GM18502 (cell line): Measurements from ENCODE around the gene TP53BP2.

Source experiments
- ATAC-seq: cut with Tn5 transposase; IDR thresholded peaks from one replicate; pipeline ENCODE4 v1.9.1; 2021; ENCODE audit warnings: mild to moderate bottlenecking; ENCODE audit not compliant: unreplicated experiment, poor library complexity

Gene TP53BP2

DNA sequence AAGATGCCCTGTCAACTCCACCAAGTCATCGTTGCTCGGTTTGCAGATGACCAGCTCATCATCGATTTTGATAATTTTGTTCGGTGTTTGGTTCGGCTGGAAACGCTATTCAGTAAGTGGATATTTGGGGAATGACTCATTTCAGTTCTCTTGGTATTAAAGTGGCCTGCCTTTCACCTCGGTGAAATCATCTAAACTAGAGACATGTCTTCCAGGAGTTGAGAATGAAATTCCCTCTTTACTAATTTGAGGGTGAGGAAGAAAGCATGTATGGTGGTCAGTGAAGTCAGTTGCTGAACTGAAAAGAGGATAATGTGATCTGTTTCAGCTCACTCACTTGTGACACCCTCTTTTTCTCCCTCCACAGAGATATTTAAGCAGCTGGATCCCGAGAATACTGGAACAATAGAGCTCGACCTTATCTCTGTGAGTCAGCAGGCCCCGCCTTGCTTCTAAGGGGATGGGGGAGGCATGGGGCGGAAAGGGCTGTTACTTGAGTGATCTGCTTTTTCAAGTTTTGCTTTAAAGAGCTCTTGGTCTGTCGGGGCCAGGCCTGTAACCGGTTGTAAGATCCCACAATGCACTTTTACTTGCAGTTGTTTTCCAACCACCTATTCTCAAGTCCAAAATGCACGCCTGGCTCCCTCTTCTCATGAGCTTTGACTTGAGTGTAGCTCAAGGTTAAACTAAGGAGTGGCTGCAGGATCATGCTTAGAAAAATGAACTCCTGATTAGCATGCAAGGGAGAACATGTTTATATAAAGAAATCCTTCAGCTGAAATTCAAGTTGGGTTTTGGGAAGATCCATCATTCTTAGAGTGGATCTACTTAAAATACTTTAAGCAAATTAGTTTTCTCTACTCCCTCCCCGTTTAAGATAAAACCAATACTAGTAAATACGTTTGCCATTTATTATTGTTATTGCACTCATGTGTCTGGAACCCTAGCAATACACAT, 73.7 kb downstream of the TP53BP2 start:
- peak; percentile 60 for ATAC-seq

DNA sequence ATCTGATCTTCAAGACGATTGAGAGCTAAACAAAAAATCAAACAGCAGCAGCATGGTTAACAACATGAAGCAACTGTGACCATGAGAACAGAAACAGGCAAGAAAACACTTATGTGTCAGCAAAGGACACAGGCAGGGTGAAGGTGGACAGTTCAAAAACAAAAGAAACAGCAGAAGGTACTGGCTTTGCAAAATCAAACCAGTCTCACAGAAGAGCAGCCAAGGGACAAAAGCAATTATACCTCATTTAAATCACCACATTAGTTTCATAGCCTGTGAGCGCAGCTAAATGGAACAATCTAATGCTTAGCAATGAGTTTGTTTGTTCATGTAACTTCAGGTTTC, 74.3 kb downstream of the TP53BP2 start:
- peak; percentile 58 for ATAC-seq

DNA sequence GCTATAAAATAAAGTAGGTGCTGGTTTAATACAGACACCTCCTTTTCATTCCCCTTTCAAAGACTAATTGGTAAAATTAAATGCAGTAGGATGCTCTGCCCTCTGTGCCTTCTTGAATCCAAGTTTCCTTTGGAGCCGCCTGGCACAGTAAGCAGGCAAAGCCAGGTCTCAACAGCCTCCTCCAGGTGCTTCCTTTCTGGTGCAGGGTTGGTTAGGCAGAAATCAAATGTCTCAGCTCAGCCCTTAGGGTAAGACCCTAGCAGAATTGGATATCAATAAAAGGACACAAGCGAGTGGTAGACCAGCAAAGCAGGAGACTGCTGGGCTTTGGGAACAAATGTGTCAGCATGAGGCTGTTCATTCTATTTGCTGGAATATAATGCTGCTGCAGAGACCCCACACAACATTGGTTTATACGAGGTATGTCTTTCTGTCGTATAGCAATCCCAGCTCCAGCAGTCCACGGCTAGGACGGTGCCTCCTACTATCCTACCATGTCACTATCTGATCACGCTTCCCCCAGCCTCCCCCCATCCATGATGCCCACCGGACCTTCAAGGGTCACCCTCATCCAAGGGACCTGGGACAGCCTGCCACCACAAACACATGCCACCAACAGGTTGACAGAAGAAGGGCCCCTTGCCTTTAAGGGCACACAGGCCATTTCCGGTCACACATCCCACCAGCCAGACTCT, 75.0 kb downstream of the TP53BP2 start:
- no peak for ATAC-seq

DNA sequence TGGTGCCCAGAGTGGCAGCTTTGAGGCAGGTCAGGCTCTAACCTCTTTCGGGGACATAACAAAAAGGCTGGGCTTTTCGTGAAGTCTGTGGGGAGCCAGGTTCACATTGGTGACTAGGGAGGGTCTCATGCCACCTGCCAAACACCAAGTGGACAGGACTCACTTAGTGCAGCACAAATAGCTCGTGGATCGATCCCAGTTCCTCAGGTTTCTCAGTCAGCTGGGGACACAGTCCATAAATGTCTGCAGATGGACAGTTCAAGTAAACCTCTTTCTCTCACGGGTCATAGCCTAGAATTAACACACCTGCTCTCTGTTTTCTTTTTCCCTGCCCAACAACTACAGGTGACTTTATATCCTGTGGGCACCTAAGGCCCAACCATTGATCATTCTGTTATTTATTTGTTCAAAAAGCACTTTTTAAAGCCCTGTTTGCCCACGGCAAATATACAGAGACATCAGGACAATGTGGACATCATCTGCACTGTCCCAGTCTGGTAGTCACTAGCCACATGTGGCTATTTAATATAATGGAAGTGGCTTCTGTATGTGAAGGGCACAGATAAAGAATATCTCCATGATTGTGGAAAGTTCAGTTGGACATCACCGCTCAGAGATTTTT, 79.9 kb downstream of the TP53BP2 start:
- ATAC-seq: no peak

DNA sequence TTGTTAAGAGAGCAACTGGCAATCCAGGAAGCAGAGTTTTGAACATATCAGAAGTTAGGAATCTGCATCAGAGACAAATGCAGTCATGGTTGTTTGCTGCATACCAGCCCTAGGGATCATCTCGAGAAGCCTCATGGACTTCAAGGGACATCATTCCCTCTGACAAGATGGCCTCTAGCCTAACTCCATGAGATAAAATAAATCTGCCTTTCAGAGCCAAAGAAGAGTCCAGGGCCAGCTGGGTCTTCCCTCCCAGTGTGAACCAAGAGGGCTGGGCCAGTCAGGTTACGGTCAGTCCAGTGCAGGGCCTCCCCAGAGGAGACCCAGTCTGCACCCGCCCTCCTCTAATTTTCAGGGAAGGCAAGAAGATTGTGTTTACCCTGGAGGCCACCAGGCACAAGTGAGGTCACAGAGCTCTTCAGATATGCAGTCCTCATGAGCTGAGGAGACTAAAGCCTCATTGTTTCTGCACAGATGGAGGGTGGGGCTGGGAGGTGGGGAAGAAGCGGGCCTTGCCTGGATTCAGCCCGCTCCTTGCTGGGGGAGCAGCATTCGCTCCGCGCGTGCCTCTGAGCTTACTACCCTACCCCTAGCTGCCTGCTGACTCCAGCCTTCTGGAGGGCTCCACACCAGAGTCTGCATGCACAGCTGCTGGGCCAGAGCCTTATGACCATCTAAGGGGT, 80.6 kb downstream of the TP53BP2 start:
- no peak for ATAC-seq

DNA sequence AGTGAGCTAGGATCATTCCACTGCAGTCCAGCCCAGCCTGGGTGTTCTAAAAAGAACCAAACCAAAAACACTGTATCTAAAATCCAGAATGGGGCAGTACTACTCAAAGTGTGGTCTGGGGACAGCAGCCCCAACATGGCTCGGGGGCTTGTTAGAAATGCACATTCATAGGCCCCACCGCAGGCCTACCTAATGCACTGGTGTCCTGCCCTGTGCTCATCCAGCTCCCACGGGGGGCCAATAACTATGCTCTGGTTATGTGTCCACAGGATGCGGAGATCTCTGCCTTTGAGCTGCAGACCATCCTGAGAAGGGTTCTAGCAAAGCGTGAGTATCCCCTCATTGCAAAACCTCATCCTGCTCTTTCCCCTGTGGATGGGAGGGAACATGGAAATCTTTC, 81.9 kb downstream of the TP53BP2 start:
- no peak for ATAC-seq

DNA sequence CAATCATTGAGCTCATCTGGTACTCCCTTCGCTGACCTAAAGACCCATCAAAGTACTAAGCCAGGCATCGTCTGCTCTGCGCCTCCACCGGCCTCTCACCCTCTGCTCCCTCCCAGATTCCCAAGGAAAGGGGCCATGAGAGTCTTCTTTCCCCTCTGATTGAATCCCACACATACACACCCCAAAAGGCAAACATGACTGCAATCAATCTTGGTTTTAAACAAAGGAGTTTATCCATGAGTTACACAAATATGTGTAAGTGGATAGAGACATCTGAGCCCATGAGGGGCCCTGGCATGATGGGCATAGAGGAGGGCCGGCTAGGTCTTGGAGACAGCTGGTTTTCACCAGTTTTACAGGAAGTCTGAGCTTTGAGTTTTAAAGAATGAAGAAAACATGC, 82.5 kb downstream of the TP53BP2 start:
- ATAC-seq: no peak

DNA sequence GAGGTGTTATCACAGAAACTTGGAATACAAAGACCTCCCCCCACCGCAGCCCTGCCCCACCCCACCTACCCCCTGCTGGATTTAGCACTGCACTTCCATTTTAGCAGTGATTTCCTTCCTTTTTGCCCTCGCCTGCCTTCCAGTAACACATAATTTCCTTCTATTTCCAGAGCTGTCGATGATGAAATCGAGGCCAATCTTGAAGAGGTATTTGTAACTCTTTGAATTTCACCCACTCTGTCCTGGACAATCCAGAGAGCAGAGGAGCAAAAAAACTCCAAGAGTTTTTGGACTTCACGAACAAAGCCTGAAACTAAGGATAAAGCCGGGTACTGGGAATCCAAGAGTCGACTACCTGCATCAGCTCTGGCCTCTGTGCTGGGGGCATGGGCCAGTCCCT, 84.3 kb downstream of the TP53BP2 start:
- no peak for ATAC-seq

DNA sequence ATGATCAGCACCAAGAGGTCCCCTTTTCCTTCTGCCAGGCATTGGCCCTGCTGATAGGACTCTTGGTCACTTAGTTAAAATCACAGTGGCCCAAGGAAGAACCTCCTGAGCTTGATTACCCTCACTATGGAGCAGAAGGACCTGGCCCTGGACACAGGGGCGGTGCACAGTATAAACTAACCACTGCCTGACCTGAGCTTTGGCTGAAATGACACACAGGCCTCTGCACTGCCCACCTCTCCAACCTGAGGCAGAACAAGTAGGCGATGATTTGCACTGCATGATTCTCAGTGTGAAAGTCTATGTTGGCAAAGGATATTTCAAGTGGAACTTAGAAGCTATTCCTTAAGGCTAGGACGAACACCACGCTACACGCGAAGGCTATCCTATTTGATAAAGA, 84.9 kb downstream of the TP53BP2 start:
- no peak for ATAC-seq

DNA sequence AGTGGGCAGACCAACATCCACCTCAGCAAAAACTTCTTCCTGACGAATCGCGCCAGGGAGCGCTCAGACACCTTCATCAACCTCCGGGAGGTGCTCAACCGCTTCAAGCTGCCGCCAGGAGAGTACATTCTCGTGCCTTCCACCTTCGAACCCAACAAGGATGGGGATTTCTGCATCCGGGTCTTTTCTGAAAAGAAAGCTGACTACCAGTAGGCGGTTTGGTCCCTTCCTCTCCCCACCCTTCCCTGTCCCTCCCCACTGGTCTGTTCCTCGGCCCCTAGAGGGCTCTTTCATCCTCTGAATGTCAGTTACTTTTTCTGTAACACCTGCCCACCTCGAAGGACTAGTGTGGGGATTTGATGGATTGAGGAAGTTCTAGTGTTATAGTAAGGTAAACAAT, 86.5 kb downstream of the TP53BP2 start:
- ATAC-seq: no peak

DNA sequence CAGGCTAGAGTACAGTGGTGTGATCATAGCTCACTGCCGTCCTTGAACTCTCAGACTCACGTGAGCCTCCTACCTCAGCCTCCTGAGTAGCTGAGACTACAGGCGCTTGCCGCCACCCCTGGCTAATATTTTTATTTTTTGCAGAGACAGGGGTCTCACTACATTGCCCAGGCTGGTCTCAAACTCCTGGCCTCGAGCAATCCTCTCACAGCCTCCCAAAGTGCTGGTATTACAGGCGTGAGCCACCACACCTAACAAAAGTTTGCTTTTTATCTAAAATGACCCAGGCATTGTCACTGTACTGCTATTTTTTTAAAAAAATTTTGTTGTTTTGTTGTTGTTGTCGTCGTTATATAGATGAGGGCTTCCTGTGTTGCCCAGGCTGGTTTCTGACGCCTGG, 87.0 kb downstream of the TP53BP2 start:
- no peak for ATAC-seq

DNA sequence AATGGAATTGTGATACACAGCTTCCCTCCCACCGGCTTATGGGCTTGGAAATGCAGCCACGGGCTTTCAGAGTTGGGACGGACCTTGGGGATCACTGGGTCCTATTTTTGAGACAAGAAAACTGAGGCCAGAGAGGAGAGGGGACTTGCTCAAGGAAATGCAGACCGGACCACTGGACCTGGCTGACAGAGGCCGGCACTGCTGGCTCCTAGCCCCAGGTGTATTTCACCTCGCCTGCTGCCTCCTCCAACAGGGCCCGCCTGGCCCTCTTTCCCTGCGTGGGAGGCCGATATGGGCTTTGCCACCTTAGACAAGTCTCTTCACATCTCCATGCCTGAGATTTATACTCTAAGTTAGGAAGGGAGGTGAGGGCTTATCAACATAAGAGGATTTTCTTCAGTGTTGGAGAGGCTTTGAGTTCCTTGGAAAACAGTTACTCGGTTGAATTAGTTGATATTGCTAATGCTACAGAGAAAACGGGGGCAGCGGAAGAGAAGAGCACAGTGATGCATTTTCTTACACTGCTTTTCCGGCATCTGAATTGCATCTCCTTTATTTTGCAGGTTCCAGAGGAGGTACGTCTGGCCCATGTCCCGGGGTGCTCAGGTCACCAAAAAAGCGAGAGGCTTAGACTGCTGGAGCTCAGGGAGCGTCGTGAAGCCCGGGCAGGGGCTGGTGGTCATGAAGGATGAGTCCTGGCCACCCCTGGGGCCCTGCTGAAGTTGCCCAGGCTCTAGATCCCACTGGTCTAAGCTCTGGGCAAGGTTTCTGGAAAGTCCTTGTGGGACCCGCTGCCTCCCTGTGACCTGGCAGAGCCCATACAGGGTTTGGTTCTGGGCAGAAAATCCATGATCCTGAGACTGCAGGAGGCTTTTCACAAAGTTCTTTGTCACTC, 88.7 kb downstream of the TP53BP2 start:
- no peak for ATAC-seq

DNA sequence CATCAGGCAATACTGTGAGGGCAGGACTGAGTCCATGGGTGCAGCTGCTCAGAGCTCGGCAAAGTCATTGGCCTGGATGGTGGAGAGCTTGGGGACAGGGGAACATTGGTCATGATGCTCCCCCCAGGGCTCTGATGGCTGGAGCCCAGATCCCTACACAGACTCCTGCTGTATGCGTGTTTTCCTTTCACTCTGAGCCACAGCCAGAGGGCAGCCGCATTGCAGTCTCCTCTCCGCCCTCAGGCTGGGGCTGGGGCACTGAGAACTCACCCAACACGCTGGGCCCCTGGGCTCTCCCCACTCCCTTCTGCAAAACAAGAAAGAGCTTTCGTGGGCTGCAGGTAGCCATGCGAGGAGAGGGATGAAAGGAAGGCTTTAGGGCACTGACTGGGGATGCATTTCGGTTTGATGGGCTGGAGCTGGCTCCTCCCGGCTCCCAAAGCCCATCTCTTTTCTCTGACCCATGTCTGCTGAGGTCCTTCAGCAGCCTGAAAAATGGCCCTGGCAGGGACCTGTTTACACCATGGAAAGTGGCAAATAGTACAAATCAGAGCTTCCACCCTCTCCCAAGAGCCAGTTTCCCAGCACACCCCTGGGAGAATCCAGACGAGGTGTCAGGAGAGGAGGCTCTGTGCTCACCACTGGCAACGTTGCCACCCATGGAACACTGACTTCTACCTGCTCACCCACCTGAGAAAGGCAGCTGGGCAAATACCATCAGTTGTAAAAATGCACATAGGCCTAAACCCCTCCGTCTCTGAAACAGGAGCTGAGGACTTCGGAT, 89.6 kb downstream of the TP53BP2 start:
- no peak for ATAC-seq

DNA sequence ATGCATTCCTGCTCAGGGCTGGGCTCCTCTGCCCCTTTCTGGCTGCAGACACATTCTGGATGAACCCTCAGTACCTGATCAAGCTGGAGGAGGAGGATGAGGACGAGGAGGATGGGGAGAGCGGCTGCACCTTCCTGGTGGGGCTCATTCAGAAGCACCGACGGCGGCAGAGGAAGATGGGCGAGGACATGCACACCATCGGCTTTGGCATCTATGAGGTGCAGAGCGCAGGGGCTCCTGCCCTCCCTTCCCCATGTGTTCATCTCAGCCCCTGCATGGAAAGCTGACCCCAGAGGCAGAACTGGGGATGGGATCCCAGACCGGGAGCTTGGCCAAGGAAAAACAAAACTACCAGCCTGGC, 90.3 kb downstream of the TP53BP2 start:
- no peak for ATAC-seq

DNA sequence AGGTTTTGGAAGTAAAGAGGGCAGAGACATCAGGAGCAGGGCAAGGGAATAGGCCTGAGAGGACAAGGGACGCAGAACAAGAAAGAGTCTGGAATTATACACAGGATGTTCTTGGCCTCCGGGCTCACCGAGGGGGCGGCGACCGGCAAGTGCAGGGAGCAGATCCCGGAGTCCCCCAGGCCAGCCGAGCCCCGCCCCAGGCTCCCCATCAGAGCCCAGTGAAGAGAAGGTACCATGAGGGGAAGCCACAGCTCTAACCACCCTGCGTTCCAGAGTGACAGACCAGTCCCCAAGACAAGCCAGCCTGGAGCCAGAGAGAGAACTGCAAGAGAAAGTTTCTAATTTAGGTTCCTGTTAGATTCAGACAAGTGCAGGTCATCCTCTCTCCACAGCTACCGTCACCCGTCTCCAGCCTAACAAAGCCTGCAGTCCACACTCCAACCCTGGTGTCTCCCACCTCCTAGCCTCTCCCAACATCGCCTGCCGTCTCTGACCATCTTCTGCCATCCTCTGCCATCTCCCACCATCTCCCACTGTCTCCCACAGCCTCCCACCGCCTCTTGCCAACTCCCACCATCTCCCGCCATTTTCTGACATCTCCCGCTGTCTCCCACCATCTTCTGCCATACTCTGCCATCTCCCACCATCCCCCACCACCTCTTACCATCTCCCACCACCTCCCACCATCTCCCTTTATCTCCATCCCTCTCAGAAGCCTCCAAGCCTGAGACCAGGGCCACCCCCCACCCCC, 90.9 kb downstream of the TP53BP2 start:
- no peak for ATAC-seq

DNA sequence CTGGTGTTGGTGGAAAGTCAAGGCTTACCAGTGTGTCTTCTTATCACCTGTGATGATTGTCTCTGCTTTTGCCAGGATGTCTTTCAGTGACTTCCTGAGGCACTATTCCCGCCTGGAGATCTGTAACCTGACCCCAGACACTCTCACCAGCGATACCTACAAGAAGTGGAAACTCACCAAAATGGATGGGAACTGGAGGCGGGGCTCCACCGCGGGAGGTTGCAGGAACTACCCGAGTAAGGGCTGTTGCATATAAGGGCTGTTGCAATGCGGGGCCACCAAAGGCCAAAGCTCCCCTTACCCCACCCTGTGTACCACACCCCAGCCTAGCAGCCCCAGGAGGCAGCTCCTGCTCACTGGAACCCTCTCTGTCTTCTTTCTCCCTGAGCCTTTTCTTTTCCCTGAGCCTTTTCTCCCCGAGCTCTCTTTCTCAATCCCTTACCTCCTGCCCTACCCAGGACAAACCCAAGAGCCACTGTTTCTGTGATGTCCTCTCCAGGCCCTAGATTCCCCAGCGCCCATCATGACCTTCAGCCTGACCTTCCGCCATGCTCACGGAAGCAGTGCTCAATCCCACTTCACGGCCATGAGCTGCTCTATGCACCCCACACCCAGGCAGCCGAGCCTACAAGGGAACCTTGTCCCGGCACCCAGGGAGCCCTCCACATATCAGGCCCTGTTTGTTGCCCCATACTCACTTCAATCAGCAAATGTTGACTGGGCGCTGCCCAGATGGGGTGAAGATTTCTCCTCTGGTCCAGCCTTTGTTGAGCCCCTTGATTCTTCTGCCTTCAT, 92.8 kb downstream of the TP53BP2 start:
- ATAC-seq: no peak

DNA sequence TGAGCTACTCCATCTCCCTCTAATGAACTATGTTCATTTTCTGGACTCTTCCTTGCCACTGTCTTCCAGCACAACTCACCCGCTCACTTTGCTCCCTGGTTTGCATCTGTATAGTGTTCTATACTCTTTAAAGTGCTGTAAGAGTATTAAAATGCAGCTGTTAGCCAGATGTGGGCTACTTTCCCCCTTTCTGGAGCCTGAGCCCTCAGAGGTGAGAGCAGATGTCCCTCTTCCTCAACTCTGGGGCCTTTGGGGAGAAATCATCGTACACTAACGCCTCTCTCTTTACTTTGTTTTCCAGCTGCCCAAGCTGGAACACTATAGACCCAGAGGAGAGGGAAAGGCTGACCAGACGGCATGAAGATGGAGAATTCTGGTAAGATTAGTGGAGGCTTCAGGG, 94.1 kb downstream of the TP53BP2 start:
- no peak for ATAC-seq
